ENCODE measurements around the gene KIAA0586.
A peak's percentile ranks its signal among the peaks of the same experiment; 100 is the strongest.

Gene KIAA0586

GRCh38 chr14:58427281-58428117 lies at the start of gene KIAA0586, which contains the start of gene TIMM9:
KIAA0586 (plus strand) TSS chr14:58427719; CDS start chr14:58428265, 546 bp downstream.
TIMM9 (minus strand) TSS chr14:58427531; CDS start chr14:58411945, 15,586 bp downstream.
- TF ChIP-seq CTCF (IDR thresholded peaks at IDR 0.05; ENCODE audit: low read depth, low read length): no peak
- H3K4me3 ChIP-seq (ENCODE audit: low read depth, low read length): peak within 1 kb of the TSS; percentile 94

- no peak for TF ChIP-seq CTCF (IDR thresholded peaks at IDR 0.05; ENCODE audit: low read depth, low read length)
- H3K4me3 ChIP-seq (ENCODE audit: low read depth, low read length): no peak overlapping the region
These were observed 36.7 kb upstream of the KIAA0586 start for GRCh38 chr14:58390830-58391229.

- TF ChIP-seq CTCF (IDR thresholded peaks at IDR 0.05; ENCODE audit: low read depth, low read length): no peak
- H3K4me3 ChIP-seq (ENCODE audit: low read depth, low read length): no peak overlapping the region; the same call in 1 of the 2 replicates
These were observed 32.0 kb upstream of the KIAA0586 start for GRCh38 chr14:58395562-58395811.

GRCh38 chr14:58395812-58396788 lies 31.4 kb upstream of the KIAA0586 start, which contains the start of gene TOMM20L:
TOMM20L (plus strand) TSS chr14:58395930; CDS start chr14:58395958, 28 bp downstream.
- TF ChIP-seq CTCF (IDR thresholded peaks at IDR 0.05; ENCODE audit: low read depth, low read length): peak; percentile 35; the same call in 1 of the 2 replicates
- H3K4me3 ChIP-seq (ENCODE audit: low read depth, low read length): peak within 1 kb of the TSS; percentile 43

GRCh38 chr14:58397156-58397555 lies 30.4 kb upstream of the KIAA0586 start:
- TF ChIP-seq CTCF (IDR thresholded peaks at IDR 0.05; ENCODE audit: low read depth, low read length): no peak
- no peak overlapping the region for H3K4me3 ChIP-seq (ENCODE audit: low read depth, low read length)

- H3K4me3 ChIP-seq (ENCODE audit: low read depth, low read length): no peak overlapping the region
- TF ChIP-seq CTCF (IDR thresholded peaks at IDR 0.05; ENCODE audit: low read depth, low read length): no peak
These were observed 29.0 kb upstream of the KIAA0586 start for GRCh38 chr14:58398495-58398894.

Data from WI38 (cell line).